GM18858 (cell line): ENCODE results near the gene TTC24.

Source experiments
- ATAC-seq: cut with Tn5 transposase; IDR thresholded peaks from one replicate; pipeline ENCODE4 v1.9.1; 2021; ENCODE audit not compliant: unreplicated experiment

The TTC24 gene

DNA sequence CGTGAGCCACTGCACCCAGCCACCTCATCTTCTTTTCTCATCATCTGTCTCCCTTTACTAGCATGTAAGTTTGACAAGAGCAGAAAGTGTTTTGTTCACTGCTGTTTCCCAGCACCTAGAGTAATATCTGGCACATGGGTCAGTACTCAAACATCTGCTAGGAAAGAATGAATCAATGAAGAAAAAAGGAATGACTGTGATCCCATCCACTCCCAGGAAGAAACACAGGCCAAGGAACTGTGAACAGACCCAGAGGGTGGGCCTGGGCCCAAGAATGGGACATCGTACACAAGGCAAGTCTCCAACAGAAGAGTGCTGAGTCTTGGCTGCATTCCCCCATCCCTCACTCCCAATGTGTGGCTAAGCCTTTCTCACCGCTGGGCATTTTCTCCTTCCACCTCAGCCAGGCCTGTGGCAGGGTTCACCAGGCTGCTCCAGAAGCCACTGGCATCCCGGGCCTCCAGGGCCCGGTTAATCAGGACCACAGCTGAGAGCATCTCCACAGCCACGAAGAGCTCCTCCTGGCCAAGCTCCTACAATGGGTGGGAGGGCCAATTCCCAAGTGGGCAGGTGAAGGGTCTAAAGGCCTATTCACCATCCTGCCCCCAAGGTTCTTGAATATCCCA is 25.6 kb upstream of the TTC24 start:
- ATAC-seq: no peak

DNA sequence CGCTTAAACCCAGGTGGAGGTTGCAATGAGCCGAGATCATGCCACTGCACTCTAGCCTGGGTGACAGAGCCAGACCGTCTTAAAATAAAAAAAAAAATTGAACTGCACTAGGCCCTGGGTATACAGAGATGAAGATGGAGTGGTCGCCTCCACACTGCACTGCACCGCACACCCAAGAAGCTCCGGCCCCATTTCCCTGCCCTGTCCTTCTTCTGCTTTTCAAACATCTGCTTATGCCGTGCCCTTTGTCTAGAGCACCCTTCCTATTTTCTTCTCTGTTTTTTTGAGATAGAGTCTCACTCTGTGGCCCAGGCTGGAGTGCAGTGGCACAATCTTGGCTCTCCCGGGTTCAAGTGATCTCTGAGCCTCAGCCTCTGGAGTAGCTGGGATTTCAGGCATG is 24.6 kb upstream of the TTC24 start:
- no peak for ATAC-seq

DNA sequence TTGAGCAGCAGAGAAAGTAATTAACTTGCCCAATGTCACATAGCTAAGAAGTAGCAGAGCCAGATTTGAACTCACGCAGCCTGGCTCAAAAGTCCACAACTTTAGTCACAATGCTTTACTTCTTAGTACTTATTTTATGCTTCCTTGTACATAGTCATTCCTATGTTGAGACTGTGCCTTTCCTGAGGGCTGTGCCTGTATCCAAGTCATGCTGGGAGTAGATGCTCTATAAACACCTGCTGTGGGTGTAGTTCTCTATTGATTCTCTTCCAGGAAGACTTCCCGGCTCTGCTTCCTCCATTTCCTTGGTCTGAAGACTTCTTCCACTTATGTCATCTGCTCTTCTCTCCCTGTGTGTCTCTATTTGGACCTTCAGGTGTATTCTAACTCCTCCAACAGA is 23.8 kb upstream of the TTC24 start:
- no peak for ATAC-seq

DNA sequence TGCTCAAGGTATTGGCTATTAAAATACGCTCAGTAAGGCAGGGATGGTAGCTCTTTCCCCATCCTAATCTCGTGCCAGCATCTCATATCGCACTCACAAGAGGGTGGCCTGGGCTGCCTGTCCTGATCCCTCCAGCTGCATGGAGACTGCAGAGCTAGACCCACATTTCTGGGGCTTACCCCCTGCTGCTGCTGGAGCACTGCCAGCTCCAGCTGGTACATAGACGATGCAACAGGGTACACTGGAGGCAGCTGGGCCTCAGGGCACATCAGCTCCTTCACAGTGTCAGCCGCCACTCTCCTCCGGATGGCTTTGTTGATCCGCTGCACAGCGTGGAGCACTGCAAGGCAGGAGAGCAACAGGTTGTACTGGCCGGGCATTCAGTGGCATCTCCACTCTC is 23.2 kb upstream of the TTC24 start:
- ATAC-seq: no peak

DNA sequence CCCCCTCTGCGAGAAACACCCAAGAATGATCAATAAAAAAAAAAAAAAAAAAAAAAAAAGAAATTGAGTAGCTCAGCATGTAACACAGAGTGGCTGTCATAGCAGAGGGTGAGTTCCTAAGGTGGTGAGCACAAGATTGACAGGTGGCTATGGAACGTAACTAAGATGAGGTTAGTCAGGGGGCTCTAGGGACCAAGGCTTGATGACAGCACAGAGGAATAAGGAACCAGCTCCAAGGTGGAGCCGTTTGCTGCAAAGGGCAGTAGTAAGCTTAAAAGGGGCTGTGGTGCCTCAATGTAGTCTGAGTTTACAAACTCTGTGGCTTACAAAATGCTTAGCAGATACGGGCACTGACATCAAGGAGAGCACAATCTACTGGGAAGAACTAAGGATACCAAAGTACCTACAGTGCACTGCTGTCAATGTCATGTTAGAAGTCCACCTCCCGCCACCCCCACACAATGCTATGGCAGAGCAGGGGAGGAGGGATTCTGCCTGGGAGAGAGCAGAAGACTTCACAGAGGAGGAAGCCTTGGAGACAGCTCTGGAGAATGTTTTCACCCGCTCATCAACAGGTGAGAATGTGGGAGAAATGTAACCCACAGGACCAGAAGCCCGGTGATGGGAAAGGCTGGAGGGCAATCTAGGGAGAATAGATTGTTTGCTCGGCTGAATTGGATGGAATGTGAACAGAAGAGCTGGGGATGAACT is 20.3 kb upstream of the TTC24 start:
- ATAC-seq: no peak

DNA sequence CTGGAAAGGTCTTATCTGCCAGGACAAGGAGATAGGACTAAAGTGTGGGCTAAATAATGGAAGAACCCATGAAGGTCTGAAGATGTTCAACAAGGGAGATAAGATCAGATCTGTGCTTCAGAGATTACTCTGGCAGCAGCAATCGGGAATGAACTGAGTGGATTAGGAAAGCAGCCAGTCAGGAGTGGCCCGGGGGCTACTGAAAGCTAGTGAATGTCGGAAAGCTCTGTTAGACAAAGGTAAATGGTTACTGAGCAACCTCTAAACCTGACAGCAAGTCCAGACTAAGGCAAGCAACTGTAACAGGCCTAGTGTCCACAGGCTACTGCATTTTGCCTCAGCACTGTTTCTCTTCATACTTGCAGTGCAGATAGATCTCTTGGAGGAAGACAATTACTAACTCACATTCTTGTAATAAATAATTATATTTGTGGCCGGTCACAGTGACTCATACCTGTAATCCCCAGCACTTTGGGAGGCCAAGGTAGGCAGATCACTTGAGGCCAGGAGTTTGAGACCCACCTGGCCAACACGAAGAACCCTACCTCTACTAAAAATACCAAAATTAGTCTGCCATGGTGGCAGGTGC is 19.6 kb upstream of the TTC24 start:
- ATAC-seq: no peak

DNA sequence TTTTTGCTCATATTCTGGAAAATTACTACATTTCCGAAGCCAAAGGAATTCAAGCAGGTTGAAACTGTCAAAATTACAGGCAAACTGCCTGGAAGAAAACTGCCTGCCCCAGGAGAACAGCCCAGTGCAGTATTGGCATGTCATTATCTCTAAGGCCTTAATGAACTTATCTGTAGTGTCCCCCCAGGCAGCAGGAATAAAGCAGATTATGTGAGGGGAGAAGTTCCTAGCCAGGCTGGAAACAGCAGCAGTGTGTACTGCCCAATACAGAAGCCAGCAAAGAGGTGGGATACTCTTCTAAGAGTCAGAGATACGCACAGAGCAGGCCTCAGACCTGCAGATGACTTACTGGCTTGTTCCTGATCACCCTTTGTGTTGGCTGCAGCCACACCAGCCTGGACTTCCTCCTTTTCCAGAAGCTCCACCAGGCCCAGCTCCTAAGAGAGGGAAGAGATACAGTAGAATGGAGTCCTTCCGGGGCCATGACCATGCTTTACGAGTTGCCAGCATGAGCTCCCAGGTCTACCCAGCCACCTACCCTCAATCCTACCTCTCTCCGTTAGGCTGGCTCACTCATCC is 18.8 kb upstream of the TTC24 start:
- ATAC-seq: no peak

DNA sequence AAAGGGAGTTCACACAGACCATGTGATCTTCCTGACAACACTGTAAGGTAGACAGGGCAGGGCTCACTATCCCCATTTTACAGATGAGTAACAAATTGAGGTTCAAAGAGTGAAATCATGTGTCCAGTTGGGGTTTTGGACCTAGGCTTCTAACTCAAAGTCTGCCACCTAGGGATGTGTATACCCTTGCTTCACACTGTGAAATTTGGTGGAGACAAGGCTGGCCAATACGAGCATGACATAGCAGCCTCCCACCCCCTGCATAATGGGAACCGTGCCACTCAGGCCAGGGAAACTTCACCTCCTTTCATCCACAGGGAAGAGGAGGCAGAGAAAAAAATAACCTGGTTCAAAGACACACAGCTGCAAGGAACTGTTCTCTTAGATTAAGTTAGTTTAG is 14.0 kb upstream of the TTC24 start:
- no peak for ATAC-seq

DNA sequence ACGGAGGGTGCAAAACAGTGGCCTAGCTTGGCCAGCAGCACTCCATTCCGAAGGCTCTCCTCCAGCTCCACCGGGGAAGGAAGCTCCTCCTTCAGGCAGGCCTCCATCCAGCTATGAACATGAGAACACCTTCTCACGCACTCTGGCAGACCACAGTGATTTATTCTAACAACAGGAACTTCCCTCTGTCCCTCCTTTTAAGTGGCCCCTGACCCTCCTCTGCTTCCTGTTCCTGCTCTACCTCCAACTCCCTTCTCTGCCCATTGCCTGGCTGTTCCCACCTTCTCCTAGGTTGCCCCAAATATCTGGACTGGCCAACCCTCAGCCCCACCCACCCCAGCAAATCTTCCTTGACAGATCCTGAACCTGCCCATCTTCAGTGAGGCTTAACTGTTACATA is 13.1 kb upstream of the TTC24 start:
- ATAC-seq: no peak

DNA sequence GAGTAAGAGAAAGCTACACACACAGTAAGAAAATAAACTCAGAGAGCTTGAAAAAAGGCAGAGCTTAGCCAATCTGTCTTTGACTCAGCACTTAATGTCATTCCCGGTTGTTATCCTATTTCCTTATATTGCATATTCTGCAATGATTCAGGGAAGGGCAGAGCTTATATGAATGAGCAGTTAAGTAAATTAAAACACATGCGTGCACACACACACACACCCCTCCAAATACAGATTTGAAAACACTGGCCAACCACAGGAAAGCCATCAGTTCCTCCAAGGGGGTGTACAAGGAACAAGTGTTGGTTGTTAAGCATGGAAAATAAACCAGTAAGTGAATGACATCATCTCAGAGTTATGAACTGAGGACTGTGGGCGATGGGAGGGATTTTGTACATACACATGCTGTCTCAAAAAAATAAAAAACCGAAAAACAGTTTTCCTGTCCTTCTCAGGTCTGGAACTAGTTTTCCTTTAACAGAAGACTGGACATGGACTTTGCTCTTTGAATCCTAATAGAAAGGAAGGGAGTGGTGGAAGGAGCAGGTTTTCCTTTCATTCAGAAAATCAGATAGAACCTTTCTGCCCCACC is 8.2 kb upstream of the TTC24 start:
- no peak for ATAC-seq

DNA sequence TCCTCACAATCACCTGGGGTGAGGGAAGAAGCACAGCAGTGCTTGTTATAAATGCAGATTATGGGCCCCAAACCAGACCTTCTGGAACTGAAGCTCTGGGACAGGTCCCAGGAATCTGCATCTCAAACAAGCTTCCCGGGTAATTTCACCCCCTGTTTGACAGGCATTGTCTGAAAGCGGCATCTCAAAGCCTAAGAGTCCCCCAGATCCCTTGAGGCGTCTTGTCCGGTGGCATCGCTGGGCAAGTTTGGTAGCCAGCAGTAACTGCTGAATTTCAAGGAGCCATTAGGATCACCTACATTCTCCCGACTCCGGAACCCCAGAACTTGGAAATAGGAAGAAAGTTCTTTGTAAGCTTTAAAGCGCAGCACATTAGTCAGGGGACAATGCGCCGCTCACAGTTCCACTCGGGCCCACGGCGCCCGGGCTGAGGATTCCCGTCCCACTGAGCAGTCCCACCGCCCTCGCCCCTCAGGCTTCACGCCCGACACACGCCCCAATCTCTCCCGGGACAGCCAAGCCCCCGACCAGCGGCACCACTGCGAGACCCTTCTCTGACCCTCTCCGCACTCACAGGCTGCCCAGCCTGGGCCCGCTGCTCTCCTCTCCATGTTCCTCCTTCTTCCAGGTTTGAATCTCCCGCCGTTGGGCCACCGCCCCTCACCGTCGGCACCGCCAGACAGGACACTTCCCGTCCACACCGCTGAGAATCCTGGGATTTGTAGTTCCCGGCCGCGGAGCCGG is 7.4 kb upstream of the TTC24 start, which contains the start of gene IQGAP3:
Gene IQGAP3, minus strand, starts transcription at position 647 of the 744 bp plus-strand sequence. Its CDS starts 36 bp downstream, at position 611.
- ATAC-seq: no peak

DNA sequence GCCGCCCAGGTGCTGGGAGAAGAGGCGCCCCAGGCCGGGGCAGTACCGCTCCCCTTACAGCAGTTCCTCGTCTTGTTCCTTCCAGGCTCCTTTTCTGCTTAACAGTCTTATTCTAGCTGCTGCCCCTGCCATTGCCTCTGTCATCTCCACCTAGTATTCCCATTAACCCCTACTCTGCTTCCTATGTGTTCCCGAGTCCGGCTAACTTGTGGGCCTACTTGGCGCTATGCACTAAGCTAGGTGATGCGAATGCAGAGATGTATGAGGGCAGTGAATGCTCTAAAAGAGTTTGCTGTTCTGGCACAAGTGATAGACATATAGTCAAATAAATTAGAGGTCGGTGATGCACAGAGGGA is 6.9 kb upstream of the TTC24 start:
- no peak for ATAC-seq

DNA sequence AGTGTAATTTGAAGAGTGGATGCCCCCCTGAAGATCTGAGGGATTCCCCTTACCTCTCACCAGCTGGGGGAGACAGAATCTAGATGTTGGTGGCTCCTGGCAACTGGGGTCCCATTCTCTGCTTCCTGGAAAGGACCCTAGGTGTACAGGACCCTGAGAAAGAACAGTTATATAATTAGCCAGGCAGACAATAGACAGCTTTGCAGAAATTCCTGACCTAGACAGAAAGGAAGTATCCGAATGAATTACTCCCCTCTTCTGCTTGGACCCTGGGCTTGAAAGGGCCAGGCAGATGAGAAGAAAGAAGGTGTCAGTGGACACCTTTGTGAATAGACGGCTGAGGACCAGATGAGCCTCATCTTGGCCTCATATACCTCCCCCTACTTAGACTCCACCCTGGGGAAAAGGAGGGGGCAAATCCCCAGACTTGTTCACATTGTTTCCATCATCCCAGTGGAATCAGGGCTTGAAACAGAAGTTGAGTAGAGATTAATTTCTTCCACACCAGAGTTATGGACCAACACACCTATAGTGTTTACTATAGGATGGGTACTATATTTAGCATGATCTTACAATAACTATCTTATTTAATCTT is 5.4 kb upstream of the TTC24 start:
- no peak for ATAC-seq

DNA sequence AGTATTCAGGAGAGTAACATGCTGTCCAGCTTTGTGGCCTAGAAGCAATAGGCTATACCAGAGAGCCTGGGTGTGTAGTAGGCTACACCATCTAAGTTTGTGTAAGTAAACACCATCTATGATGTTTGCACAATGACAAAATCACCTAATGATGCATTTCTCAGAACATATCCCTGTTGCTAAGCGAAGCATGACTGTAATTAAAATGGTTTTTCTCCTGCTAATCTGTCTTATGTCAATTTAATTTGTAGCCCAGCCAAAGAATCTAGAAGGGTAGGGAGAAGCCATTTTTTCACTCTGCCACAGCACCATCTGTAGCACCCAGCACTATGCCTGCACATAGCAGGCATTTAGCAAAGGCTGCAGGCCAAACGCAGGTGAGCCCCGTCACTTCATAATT is 2.0 kb upstream of the TTC24 start:
- no peak for ATAC-seq

DNA sequence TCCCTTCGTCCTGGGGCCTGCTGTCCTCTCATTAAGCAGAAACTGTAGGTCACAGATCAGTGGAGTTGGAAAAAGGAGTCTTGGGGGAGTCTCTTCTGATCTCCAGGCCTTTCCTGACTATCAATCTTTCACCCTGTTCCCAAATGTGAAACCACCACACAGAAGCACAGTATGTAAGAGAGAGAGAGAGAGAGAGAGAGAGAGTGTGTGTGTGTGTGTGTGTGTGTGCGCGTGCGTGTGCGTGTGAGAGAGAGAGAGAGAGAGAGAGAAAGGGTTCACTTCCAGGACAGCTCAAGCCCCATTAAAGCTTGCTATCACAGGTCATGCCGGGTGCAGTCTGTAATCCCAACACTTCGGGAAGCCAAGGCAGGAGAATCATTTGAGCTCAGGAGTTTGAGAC is 1.5 kb upstream of the TTC24 start:
- ATAC-seq: no peak

DNA sequence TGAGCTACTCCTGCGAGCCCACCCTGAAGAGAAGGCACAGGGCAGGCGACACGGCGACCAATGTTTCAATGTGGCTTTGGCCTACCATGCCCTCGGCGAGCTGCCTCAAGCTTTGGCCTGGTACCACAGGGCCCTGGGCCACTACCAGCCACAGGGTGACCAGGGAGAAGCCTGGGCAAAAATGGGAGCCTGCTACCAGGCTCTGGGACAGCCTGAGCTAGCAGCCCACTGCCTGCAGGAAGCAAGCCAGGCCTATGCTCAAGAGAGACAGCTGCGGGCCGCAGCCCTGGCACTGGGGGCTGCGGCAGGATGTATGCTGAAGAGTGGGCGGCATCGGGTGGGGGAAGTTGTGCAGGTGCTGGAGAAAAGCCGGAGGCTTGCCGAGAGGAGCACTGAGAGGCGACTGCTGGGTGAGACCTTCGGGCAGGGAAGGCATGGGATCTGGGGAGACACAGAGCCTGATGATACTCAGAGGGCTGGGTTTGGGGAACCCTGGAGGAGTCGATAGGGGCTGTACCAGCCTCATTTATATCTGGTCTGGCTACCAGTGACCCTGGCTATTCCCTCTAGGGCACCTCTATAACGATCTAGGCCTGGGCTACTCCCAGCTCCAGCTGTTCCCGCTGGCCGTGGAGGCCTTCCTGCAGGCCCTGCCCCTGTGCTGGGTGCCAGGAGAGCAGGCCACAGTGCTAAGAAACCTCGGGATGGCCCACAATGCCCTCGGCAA is 2.3 kb downstream of the TTC24 start:
- ATAC-seq: no peak

DNA sequence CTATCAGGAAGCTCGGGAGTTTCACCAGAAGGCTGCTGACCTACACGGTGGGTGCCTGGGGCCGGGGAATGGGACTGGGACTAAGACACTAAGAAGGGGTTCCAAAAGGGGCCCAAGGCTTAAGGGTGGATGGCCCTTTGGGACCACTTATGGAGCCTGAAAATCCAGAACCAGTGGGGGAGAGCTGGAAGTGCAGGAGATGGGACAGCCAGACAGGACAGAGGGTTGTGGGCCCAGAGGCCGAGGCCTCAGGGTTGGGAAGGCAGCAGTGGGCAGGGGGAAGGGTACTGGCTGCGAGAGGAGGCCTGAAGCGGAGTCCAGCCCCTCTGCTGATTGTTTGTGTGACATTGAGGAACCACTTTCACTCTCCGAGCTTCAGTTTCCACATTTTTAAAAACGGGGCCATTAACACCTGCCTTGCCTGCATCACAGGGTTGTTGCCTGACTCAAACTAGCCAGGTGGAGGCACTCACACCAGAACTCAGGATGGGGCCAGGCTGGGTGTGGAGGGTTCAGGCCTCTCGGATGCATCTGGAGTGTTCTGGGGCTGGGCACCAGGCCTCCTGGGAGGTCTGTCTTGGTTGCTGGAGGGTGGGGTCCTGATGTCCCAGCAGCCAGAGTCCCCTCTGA is 3.0 kb downstream of the TTC24 start:
- no peak for ATAC-seq

DNA sequence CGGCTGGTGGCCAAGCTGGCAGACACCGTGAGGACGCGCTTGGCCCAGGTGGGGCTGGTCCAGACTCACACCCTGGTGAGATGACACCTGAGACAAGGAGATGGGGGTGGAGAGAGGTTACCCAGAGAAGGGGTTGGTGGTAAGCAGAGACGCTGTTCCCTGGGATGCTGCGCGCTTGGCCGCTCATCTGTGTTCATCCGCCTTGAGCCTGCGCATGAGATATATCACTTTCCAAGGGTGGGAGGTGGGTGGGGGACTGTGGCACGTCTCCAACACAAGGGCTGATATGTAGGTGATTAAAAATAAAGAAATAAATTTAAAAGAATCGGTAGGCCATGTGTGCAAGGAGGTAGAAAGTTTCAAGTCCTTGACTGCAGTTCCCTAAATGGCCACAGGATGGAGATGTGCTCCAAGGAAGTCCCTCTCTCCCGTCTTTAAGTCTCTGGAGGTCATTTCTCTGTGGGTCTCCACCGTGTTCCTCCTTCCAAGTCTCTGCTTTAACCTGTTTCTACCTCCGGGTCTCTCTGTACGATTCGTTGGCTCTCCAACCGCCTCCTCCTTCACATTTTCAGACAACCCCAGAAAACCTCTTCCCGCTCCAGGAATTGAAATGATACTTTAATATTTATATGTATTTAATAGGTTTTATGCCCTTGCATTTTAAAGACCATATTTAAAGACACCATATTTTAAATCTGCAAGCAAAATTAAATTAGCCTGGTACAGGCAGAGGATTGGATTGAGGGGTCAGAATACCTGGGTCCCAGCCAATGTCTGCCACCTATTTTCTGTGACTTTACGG is 4.5 kb downstream of the TTC24 start:
- no peak for ATAC-seq

DNA sequence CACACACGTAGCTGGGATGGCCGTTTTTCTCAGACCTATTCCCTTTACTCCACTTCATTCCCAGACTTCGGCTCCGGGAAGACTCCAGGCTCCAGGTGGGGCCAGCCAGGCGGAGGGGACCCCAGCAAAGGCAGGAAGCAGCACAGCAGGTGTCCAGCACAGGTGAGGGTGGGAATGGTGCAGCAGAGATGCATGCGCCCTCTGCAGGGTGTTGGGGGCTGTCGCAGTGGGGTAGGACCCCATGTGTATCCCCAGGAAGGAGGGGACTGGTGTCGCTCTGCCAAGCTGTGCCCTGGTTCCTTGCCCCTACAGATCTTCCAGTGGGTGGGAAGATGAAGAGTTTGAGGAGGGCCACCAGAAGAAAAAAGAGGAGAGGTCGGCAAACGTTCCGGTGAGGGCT is 5.3 kb downstream of the TTC24 start:
- no peak for ATAC-seq
